ENCODE results near the gene PARP3. TPM values are rescaled to one million over a fixed set of nuclear protein-coding genes. Genes with fewer than 3 reads are reported as not detected.

PARP3 gene
- total RNA-seq, 1 donor from 2014 or later = 21.7 TPM

DNA sequence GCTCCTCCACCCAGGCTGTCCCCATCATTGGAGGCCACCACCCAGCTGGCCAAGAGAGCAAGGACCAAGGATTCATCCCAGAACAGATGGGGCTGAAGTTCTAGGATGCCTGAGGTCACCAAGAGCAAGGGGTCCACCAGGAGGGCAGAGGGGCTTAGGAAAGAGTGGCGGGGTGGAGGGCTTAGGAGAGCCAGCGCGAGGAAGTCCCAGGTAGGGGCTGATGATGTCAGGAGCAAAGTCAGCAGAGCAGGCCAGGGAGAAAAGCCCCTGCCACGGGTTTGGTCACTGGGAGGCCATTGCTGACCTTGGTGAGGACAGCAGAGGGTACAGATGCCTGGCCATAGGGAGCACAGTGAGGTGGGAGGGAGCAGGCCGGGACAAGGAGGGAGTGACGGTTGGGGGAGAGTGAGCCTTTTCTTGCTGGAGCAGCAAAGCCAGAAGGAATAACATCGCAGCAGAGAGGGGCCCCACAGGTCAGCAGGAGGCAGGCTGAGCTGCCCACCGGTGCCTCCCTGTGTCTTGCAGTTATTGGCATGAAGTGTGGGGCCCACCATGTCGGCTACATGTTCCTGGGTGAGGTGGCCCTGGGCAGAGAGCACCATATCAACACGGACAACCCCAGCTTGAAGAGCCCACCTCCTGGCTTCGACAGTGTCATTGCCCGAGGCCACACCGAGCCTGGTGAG is 5.2 kb downstream of the PARP3 start:
- no peak for DNase-seq (ENCODE audit: low read depth)

DNA sequence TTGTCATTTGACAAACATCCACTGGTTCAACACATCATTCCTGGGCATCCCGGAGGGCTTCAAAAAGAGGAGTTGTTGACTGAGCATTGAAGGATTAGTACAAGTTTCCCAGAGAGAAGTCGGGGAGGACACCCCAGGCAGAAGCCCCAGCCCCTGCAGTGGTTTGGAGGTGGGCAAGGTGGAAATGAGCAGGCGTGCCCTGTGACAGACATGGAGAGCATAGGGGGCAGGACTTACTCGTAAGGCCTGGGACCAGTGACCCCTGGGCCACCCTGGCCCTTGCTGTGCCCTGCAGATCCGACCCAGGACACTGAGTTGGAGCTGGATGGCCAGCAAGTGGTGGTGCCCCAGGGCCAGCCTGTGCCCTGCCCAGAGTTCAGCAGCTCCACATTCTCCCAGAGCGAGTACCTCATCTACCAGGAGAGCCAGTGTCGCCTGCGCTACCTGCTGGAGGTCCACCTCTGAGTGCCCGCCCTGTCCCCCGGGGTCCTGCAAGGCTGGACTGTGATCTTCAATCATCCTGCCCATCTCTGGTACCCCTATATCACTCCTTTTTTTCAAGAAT is 5.9 kb downstream of the PARP3 start:
- no peak for DNase-seq (ENCODE audit: low read depth)

DNA sequence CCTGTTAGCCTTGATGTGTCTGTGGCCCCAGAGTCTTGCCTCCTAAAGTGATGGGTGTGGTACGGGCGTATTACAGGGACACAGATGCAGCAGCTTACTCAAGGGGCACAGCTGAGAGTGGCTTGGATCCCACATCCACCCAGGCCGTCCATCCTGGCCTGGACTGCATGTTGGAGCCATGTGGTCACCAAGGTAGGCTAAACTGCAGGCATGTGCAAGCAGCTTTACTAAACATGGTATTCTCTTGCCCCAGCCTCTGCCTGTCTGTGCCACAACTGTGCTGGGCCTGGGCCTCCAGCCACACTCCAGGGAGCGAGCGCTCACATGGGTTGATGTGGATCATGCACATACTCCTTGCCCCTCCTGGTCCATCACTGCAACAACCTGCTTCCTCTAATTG is 7.0 kb downstream of the PARP3 start:
- DNase-seq (ENCODE audit: low read depth) = no peak

DNA sequence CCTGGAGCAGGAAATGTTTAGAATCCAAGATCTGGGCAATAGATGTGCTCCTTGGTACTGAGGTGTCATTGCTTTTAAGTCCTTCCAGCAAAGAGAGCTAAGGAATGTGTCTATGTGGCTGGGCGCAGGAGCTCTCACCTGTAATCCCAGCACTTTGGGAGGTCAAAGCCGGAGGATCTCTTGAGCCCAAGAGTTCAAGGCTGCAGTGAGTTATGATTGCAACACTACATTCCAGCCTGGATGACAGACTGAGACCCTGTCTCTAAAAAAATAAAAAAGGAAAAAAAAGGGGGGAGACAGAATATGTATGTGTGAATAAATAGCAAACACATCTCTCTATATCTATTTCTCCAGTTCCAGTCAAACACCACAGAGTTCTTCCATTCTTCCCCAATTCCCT is 8.7 kb downstream of the PARP3 start:
- no peak for DNase-seq (ENCODE audit: low read depth)

DNA sequence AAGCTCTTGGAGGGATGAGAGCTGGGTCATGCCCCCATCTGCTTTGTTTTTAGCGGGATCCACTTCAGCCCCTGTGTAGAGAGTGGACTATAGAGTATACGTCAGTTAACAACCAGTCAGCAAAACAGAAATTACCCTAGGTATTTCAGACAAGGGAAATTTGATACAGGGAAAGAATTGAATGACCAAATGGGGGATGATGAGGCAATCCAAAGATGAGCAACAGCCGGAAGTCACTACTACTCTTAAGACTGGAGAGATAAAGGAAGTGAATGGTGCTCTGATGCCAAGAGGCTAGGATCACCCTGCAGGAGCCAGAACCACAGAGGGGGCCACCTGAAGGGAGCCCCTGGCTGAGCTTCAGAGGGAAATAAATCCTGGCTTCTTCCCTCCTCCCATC is 11.3 kb downstream of the PARP3 start:
- peak; percentile 57 for DNase-seq (ENCODE audit: low read depth)

DNA sequence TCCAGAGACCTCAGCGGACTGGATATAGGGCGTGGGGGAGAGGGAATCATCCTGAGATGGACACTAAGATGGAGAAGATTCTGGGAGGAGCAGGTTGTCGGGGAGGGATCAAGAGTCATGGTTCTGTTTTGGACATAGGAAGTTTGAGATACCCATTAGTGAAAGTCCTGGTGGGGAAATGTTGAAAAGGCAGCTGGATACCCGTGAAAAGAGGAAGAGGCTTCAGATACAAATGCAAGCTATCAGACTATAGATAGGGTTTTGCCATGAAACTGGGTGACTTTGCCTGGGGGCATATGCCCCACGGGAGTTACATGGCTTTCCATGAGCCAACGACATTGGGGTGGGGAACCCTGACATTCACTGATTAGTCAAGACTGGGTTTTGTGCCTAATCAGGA is 11.9 kb downstream of the PARP3 start:
- no peak for DNase-seq (ENCODE audit: low read depth)

DNA sequence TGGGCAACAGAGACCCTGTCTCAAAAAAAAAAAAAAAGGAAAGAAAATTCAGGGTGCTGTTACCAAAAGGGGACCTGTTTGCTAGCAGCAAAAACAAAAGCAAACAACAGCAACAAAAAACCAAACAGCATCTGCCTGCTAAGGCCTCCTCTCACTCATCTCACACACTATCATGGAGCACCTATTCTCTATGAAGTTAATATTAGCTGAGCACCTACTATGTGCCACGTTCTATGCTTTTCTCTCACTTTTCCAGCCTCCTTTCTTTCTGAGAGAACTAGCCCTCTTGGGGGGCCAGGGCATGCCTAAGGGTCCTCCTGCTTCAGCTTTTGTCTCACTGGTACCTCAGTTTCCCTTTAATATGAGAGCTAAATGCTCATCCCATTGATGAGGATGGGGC is 12.6 kb downstream of the PARP3 start:
- DNase-seq (ENCODE audit: low read depth) = no peak

DNA sequence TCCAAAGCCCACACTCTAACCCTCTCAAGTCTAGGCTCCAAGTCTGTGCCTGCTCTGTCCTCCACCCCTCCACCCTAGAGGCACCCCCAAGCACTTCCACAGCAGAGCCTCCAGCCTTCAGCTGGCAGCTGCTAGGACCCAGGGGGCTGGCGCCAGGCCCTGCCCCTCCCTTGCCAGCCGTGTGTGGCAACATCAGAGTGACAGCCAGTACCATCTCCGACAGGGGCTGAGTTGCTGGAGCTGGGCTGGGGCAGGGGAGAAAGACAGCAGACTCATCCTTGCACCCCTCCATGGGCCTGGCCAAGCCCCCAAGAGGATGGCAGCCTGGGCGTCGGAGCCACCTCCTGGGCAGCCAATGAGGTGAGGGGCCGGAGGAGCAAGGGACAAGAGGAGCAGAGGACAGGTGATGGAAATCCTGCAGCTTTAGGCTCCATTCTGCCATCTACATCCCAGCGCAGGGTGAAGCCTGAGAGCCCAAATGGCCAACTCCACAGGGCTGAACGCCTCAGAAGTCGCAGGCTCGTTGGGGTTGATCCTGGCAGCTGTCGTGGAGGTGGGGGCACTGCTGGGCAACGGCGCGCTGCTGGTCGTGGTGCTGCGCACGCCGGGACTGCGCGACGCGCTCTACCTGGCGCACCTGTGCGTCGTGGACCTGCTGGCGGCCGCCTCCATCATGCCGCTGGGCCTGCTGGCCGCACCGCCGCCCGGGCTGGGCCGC is 13.2 kb downstream of the PARP3 start, which contains the start of gene GPR62:
TSS of gene GPR62 (plus strand) at position 207 of the 718 bp plus-strand sequence. CDS start at position 479, 272 bp downstream.
- peak; percentile 51 for DNase-seq (ENCODE audit: low read depth)

DNA sequence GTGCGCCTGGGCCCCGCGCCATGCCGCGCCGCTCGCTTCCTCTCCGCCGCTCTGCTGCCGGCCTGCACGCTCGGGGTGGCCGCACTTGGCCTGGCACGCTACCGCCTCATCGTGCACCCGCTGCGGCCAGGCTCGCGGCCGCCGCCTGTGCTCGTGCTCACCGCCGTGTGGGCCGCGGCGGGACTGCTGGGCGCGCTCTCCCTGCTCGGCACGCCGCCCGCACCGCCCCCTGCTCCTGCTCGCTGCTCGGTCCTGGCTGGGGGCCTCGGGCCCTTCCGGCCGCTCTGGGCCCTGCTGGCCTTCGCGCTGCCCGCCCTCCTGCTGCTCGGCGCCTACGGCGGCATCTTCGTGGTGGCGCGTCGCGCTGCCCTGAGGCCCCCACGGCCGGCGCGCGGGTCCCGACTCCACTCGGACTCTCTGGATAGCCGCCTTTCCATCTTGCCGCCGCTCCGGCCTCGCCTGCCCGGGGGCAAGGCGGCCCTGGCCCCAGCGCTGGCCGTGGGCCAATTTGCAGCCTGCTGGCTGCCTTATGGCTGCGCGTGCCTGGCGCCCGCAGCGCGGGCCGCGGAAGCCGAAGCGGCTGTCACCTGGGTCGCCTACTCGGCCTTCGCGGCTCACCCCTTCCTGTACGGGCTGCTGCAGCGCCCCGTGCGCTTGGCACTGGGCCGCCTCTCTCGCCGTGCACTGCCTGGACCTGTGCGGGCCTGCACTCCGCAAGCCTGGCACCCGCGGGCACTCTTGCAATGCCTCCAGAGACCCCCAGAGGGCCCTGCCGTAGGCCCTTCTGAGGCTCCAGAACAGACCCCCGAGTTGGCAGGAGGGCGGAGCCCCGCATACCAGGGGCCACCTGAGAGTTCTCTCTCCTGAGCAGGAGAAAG is 14.0 kb downstream of the PARP3 start:
- no peak for DNase-seq (ENCODE audit: low read depth)

DNA sequence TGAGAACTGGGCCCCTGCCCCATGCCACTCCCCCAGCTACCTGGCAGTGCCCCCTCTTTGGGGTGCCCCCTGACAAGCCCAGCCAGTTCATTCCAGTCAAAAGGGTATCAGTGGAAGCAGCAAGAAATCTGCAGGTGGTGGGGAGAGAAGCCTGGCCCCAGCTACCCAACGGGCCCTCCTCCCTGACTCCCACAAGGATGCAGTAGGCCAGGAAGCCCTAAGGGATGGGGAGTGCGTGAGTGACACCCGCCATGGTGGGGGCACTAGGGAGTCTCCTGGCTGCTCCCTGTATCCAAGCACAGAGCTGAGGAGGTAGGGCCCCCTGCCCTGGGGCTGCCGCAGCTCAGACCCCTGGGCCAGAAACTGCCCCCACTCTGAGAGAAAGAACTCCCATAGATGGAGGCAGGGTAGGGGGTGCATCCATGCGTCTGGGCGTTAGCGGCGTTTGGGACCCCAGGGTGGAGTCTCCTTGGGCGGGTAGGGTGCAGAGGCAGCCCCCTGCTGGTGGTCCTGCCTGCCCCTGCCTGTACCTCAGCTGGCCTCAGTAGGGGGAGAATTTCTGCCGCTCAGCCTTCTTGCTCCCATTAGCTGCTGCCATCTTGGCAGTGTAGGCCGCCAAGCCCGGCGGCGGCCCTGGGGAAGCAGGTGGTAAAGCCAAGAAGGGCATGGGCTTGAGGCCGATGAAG is 15.5 kb downstream of the PARP3 start:
- DNase-seq (ENCODE audit: low read depth) = no peak

DNA sequence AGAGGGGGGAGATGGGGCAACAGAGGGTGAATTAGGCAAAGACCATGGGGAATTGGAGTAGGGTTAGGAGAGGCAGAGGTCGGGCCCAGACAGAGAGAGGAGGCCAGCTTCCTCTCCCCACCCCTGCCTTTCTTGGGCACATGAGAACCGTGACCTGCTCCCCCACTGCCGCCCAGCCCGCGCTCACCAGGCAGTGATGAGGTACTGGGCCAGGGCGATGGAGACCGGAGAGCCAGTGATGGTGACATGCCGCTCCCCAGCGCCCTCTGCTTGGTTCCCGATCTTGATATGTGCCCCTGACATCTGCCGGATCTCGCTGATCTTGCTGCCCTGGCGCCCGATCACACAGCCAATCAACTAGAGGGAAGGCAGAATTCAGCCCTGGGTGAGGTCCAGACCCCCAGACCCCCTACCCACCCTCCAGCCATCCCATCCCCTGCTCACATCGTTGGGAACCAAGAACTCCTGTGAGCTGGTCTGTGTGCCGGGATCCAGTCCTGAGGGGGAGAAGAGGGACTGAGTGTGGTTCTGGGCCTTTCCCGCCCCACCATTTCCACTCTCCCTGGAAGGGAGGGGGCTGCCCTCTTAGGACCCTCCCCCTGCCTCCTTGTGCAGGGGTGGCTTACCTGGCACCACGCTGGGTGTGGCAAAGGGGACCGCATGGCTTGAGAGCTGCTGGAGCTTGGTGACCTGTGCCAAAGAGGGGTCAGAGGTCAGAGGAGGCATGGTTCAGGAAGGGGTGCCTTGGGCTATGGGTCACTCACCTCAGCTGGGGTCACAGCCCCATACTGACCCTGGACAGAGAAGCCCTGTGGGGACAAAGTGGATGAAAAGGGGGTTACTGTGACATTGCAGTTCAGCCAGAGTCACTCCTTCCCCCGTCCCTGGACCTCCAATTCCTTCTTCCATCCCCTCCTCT is 16.7 kb downstream of the PARP3 start:
- DNase-seq (ENCODE audit: low read depth) = no peak

DNA sequence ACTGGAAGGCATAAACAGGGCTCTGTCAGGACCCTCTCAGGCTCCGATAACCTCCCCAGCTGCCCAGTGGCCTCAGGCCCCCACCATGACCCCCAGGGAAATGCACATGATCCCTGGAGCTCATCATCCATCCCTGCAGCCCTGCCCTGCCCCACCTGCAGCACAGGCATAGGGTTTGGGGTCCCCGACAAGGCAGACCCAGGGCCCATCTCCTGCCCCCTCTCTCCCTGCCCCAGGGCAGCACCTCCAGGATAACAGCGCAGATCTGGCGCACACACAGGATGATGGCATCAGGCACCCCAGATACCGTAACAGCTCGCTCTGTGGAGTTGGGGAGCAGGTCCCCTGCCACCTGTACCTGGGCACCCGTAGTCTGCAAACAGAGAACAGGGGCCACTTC is 17.5 kb downstream of the PARP3 start:
- DNase-seq (ENCODE audit: low read depth) = no peak

DNA sequence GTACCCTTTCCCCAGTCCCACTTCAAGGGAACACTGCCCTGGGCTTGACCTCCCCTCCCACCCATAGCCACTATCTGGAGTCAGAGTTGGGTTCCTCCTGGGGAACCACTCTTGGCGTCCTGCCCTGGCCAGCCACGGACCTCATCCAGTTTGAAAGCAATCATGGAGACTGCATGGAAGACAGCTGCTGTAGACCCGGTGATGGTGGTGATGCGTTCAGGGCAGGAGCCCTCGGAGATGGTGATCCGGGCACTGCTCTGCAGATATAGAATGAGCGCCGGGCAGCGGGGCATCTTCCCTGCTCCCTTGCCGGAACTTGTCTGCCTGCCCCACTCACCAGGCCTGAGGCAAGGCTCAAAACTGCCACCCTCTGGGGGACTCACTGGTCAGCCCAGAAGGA is 18.2 kb downstream of the PARP3 start:
- no peak for DNase-seq (ENCODE audit: low read depth)

DNA sequence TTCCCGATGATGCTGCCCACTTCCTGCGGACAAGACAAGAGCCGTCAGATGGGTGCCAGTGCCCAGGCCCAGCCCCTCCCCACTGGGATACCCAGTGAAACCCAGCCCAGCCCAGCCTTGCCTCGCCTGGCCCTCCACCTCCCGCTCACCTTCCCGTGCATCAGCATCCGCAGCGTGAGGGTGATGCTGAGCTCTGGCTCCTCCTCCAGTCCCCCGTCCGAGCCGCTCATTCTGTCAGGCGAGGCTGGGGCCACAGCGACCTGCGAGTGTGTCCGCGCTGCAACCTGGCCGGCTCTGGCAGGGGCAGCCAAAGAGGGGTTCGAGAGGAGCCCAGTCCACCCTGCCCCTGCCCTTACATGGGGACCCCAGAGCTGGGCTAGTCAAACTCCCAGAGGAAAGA is 18.8 kb downstream of the PARP3 start:
- DNase-seq (ENCODE audit: low read depth) = no peak

DNA sequence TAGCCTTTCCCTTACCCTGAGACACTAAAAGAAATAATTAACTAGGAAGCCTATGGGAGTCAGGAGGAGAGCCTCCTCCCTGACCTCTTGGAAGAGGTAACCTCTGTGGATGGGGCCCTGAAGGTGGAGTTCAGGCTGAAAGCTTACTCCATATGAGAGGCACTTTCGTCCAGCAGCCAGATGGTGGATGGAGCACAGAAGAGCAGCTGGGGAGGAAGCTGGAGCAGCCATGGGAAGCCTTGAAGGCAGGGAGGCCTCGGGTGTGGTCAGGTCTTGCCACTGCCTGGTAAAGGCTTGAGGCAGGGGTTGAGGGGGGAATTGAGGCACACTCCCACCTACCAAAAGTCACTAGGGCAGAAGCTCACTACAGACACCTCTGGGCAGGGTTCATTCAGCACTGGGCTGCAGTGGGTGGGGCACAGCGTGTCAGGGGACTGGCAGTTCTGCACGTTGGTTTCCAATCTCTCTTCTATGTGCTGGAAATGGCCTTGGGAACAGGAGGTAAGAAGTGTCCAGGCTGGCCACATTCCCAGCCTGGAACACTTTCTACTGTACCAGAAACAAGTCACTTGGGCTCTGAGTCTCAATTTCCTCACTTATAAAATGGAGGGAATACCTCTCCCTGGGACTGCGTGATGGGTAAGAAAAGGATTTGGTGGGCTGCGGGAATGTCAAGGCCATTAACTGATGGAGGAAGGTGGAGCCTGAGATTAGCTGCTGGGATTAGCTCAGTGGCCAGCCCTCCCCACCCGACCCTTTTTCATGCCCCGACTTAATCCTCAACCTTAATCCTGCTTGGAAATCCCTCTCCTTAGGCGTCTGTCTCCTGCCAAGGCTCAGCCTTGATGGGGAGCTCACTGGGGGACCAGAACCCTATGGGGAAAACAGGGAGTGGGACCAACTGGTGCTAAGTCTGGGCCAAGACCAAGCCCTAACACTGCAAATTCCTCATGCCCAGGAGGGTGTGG is 19.7 kb downstream of the PARP3 start:
- no peak for DNase-seq (ENCODE audit: low read depth)

DNA sequence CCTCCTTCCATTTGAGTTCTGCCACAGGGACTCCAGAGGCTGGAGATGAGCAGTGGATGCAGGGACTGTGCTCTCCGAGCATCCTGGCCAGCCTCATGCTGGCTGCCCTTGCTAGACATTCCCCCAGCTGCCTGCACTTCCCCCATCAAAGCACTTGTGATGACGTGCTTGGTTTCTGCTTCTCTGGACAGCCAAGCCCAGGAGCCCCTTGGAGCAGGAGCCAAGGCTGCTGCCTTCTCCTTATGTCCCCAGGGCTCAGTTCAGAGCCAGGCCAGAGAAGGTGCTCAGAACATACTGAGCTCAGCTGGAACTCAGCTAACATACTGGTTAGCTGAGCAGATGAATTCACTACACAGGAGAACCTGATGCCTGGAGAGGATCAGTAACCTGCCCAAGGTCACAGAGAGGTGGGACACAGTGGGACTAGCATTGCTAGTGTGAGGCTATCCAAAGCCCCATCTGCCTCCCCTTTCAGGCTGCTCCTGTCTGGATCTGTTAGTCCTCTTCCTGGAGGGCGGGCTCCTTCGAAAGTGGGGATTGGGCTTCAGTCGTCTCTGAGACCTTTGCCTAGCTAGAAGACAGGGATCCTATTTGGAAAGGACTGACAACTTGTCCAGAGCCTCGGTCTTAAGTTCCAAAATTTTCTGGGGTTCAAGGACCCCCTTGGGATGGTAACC is 20.8 kb downstream of the PARP3 start:
- no peak for DNase-seq (ENCODE audit: low read depth)

DNA sequence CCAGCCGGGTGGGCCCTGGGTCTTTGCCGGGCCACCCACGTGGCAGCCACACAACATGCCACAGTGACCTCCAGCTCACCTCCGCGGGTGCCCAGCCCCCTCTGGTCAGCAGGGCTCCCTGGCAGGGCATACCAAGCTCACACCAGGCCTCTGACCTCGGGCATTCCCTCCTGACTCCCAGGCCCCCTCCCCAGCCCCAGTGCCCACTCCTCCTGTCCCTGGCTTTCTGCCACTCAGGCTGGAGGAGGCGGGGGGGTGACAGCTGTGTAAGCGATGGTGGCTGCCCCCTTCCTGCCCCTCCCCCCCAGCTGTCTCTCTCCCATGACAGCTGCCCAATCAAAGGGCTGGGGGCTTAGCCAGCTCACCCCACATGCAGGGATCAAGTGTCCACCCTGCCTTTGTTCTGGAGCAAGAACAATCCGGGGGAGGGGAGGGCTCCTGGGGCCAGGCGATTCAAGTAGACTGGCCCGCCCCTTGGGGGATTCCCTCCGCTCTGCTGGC is 21.8 kb downstream of the PARP3 start:
- peak; percentile 97 for DNase-seq (ENCODE audit: low read depth)

DNA sequence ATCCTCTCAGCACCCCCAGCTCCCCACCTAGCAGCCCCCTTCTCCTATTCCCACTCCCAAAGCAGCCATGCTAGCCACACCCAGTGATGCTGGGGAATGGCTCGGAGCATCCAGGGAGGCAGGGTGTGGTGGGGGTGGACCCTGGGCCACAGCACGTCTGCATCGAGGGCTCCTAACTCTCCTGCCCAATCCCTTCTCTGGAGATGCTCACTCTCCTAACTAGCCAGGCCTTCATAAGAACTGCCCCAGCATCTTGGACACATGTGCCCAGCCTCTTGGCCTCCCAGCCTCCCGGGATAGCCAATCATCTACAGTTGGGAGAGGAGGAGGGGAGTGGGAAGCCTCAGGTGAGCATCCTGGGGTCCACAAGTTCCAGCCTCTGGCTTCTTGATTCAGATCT is 22.4 kb downstream of the PARP3 start:
- no peak for DNase-seq (ENCODE audit: low read depth)

All from myocyte (in vitro differentiated cells).